HUES64 (cell line): ENCODE results near the gene PAPSS2.

Source experiments
- H3K27ac ChIP-seq: 2 replicates; pipeline ENCODE4 v1.7.0; 2013; ENCODE audit warnings: low read depth, low read length, inconsistent platforms
- H3K27me3 ChIP-seq: 2 replicates; pipeline ENCODE4 v1.6.1; 2013; ENCODE audit warnings: mild to moderate bottlenecking, low read length; ENCODE audit not compliant: insufficient read depth
- H3K36me3 ChIP-seq: 2 replicates; pipeline ENCODE4 v1.6.1; 2013; ENCODE audit warnings: mild to moderate bottlenecking, low read length; ENCODE audit not compliant: insufficient read depth
- H3K4me1 ChIP-seq: 2 replicates; pipeline ENCODE4 v1.6.1; 2013; ENCODE audit warnings: mild to moderate bottlenecking, low read length, moderate library complexity; ENCODE audit not compliant: insufficient read depth
- H3K4me3 ChIP-seq: 2 replicates; pipeline ENCODE4 v1.5.1; 2013; ENCODE audit warnings: mild to moderate bottlenecking, low read length, moderate library complexity
- H3K9ac ChIP-seq: 2 replicates; pipeline ENCODE4 v1.6.1; 2013; ENCODE audit warnings: mild to moderate bottlenecking, low read depth, low read length
- H3K9me3 ChIP-seq: 2 replicates; pipeline ENCODE4 v1.6.1; 2013; ENCODE audit warnings: low read depth, low read length; ENCODE audit not compliant: insufficient read depth
- WGBS: fragments of 150-250, 120-280 bp; methylation state at CpG from one replicate; pipeline ENCODE4 v1.1.7; 2013; ENCODE audit warnings: missing lambda C conversion rate; 5-methylcytosine and 5-hydroxymethylcytosine counted together

PAPSS2 gene

DNA sequence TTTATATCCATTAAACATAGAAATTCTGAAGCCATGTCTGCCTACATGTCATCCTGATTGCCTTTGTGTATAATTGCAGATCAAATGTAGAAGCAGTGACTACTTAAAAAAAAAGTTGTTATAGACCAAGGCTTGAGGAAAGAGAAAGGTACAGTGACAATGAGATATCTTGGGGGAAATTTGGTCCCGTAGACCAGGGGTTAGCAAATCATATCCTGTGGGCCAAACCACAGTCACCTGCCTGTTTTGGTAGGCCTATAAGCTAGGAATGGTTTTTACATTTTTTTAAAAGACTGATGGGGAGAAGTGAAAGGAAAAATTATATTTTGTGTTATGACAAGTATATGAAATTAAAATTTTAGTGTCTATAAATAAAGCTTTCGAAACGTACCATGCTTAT is 12.9 kb downstream of the PAPSS2 start:
- Histone ChIP-seq H3K9me3 (no peaks in the 10 kb centered on the region), H3K9ac (no peak overlapping the region), H3K4me3 (no peak overlapping the region), H3K27me3 (no peaks in the 10 kb centered on the region), H3K4me1 (peaks cover 13% of the 10 kb centered on the region), H3K27ac (no peak overlapping the region), H3K36me3 (no peaks in the 10 kb centered on the region)
- 97% methylated on average over 3 of the region's 3 CpGs for WGBS

DNA sequence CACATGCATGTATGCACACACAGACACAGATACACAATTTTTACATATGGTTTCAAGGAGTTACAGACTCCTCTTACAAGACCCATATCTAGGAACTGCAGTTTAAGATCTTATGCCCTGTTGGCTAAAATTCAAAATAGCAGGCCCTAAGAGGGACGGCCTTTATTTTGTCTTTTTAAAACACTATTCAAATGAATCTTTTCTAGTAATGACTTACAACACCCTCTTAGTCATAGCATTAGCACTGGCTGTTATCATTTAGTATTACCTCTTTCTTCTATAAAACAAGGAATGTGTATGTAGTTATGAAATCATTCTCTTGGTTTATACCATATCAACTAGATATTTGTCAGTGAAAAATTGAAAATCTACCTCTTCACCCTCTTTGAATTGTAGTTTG is 15.3 kb downstream of the PAPSS2 start:
- 89% methylated on average over 1 of the region's 1 CpG for WGBS
- Histone ChIP-seq H3K27ac (no peak overlapping the region), H3K9ac (no peak overlapping the region)

DNA sequence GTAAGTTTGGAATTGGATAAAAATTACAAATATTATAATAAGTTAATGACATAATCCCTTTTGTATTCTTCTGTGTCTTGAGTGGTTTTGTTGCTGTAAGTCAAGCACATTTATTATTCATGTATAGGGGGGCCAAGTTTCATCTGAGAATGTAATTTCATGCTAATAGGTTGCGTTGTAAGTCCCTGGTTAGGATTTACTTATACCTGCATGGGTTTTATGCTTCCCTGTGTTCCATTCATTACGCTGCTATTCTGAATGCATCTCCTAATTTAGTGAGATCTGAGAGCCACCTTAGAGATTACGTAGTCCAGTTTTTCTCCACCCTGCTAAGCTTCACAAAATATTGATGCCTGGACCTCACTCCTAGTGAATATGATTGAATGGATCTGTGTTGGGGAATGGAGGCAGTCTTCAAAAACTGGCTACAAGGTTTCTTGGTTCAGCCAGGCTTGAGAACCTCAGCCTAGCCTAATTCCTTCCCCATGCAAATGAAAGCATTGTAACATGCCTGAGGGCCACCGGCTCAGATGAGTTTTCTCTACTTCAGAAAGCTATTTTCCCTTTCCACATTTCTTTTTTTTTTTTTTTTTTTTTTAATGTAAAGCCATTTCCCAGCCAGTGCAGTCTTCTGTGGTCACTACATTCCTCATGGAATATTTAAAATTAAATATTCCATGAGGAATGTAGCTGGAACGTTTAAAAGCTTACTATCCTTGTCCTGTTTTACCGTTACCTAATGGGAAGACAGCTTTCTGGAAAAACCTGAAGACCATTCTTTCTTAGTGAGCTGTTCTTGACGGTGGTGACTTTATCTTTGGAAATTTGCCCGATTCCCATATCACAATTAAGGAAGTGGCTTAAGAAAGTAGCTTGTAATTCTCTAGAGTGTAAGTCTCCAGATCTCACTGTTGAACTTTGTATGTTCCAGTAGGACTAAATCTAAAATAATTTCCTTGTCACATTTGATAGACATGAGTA is 16.0 kb downstream of the PAPSS2 start:
- H3K27me3 ChIP-seq: no peaks in the 10 kb centered on the region

More for the DNA sequence above, 15.3 kb downstream of the PAPSS2 start:
- no peaks in the 10 kb centered on the region for H3K36me3 ChIP-seq
- peaks cover 13% of the 10 kb centered on the region for H3K4me1 ChIP-seq
- no peaks in the 10 kb centered on the region for H3K27me3 ChIP-seq
- H3K9me3 ChIP-seq: no peaks in the 10 kb centered on the region
- no peak overlapping the region for H3K4me3 ChIP-seq

DNA sequence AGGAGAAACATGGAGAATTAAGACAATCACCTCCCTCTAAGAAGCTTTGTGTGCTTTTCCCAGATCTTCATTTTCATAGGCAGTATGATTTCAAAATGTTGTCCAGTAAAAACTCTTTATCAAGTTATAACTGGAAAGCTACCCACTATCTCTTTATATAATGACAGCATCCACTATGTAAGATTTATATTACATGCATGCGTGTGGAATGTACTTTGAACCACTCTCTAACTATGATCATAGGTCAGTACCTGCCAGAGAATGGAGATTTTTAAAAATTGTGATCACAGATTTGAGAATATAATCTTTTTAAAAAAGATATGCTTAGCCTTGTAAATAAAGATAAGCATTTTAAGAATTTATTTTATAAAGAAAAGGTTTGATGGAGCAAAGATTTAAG is 17.9 kb downstream of the PAPSS2 start:
- Histone ChIP-seq H3K9me3 (no peaks in the 10 kb centered on the region), H3K27ac (no peak overlapping the region), H3K4me1 (peaks cover 13% of the 10 kb centered on the region), H3K36me3 (no peaks in the 10 kb centered on the region), H3K9ac (no peak overlapping the region), H3K4me3 (no peak overlapping the region), H3K27me3 (no peaks in the 10 kb centered on the region)
- 100% methylated on average over 1 of the region's 1 CpG for WGBS

More for the DNA sequence above, 16.0 kb downstream of the PAPSS2 start:
- Histone ChIP-seq H3K9me3 (no peaks in the 10 kb centered on the region), H3K4me1 (peaks cover 13% of the 10 kb centered on the region), H3K4me3 (no peak overlapping the region), H3K9ac (no peak overlapping the region), H3K27ac (no peak overlapping the region; the same call in 1 of the 2 replicates), H3K36me3 (no peaks in the 10 kb centered on the region)
- 76% methylated on average over 8 of the region's 8 CpGs for WGBS

GRCh38 chr10:87678302-87678701 is 18.6 kb downstream of the PAPSS2 start:
- peaks cover 13% of the 10 kb centered on the region for H3K4me1 ChIP-seq
- no peaks in the 10 kb centered on the region for H3K27me3 ChIP-seq
- no peaks in the 10 kb centered on the region for H3K36me3 ChIP-seq
- 100% methylated on average over 1 of the region's 2 CpGs for WGBS
- no peak overlapping the region for H3K4me3 ChIP-seq
- no peaks in the 10 kb centered on the region for H3K9me3 ChIP-seq
- H3K9ac ChIP-seq: no peak overlapping the region
- H3K27ac ChIP-seq: no peak overlapping the region

- no peak overlapping the region for H3K4me3 ChIP-seq
These were observed 23.7 kb downstream of the PAPSS2 start for GRCh38 chr10:87683356-87683755.

GRCh38 chr10:87684001-87684638 is 24.4 kb downstream of the PAPSS2 start:
- Histone ChIP-seq H3K36me3 (no peaks in the 10 kb centered on the region), H3K9ac (no peak overlapping the region), H3K27ac (no peak overlapping the region), H3K9me3 (no peaks in the 10 kb centered on the region), H3K27me3 (no peaks in the 10 kb centered on the region), H3K4me3 (no peak overlapping the region), H3K4me1 (no peaks in the 10 kb centered on the region; the same call in 1 of the 2 replicates)
- WGBS: 68% methylated on average over 7 of the region's 7 CpGs

More at GRCh38 chr10:87683356-87683755, 23.7 kb downstream of the PAPSS2 start:
- WGBS: 93% methylated on average over 4 of the region's 4 CpGs
- H3K27me3 ChIP-seq: no peaks in the 10 kb centered on the region
- no peaks in the 10 kb centered on the region for H3K36me3 ChIP-seq
- no peak overlapping the region for H3K27ac ChIP-seq
- no peak overlapping the region for H3K9ac ChIP-seq
- no peaks in the 10 kb centered on the region; the same call in 1 of the 2 replicates for H3K4me1 ChIP-seq
- H3K9me3 ChIP-seq: no peaks in the 10 kb centered on the region

GRCh38 chr10:87685832-87686574 is 26.3 kb downstream of the PAPSS2 start:
- H3K36me3 ChIP-seq: no peaks in the 10 kb centered on the region
- no peak overlapping the region for H3K4me3 ChIP-seq
- no peak overlapping the region for H3K27ac ChIP-seq
- H3K4me1 ChIP-seq: no peaks in the 10 kb centered on the region; the same call in 1 of the 2 replicates
- H3K27me3 ChIP-seq: no peaks in the 10 kb centered on the region
- H3K9ac ChIP-seq: no peak overlapping the region
- no peaks in the 10 kb centered on the region for H3K9me3 ChIP-seq
- 92% methylated on average over 5 of the region's 5 CpGs for WGBS

DNA sequence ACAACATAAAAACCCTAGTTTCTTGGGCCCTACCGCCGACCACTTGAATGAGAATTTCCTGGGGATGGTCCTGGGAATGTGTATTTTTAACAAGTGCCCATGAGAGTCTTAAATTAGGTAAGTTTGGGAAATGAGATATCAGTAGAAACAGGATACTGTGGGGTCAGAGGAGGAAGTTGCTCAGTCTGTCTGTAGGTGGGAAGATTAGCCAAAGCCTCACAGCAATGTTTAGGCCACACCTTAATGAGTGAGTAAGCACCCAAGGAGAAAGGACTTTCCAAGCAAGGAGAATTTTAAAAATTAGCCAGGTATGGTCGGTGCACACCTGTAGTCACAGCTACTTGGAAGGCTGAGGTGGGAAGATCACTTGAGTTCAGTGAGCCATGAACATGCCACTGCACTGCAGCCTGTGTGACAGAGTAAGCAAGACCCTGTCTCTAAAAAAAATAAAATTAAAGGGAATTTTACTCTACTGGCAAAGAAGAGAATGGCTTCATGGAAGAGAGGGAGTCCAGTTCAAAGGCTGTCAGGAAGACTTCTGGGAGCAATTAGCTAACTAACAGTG is 31.9 kb downstream of the PAPSS2 start:
- Histone ChIP-seq H3K27ac (no peak overlapping the region), H3K9me3 (no peaks in the 10 kb centered on the region), H3K4me1 (no peaks in the 10 kb centered on the region; the same call in 1 of the 2 replicates), H3K36me3 (no peaks in the 10 kb centered on the region), H3K9ac (no peak overlapping the region), H3K27me3 (no peaks in the 10 kb centered on the region), H3K4me3 (no peak overlapping the region)
- WGBS: 93% methylated on average over 3 of the region's 3 CpGs

DNA sequence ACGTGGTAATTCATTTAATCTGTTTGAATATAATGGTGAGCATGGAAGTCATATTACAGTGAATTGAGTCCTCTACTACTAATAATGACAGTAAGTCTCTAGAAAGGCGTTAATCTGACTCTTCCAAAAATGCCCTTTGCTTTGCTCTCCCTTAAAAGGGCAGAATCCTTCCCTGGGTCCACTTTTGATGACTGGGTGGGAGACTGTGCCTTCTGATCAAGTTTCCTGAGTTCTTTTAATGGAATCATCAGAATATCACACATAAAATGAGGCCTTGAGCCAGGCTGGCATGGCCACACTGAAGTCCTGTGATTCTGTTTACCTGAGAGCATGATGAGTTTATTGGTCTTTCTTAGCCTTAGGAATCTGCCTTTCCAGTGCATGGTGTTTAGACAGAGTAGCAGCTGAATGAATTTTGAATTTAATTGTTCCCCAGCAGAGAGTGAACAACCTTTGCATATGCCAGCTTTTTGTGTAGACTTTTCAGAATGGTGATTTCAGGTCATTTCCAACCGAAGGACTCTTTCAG is 33.3 kb downstream of the PAPSS2 start:
- Histone ChIP-seq H3K27ac (no peak overlapping the region), H3K4me1 (no peaks in the 10 kb centered on the region; the same call in 1 of the 2 replicates), H3K36me3 (no peaks in the 10 kb centered on the region), H3K9ac (no peak overlapping the region), H3K4me3 (no peak overlapping the region), H3K27me3 (no peaks in the 10 kb centered on the region), H3K9me3 (no peaks in the 10 kb centered on the region)
- 96% methylated on average over 2 of the region's 3 CpGs for WGBS
